BJ (cell line): ENCODE data around the gene TFAM. TPM values are rescaled to one million over a fixed set of nuclear protein-coding genes. Genes with fewer than 3 reads are reported as not detected.

Experiments
- CTCF ChIA-PET: fragments of 350-600 bp; formaldehyde crosslinking; extraction: SDS; loops from one replicate; lab custom pipeline; 2021; ENCODE audit warnings: antibody characterized with exemption, inconsistent platforms; lab: Yijun Ruan, JAX
- POLR2A ChIA-PET: fragments of 300-600 bp; sonication (Branson Sonifier 250); formaldehyde crosslinking; extraction: SDS; loops from one replicate; lab custom pipeline; 2021; ENCODE audit warnings: antibody characterized with exemption; lab: Charles Lee
- DNase-seq: peaks from one replicate; pipeline ENCODE4 v3.0.0-alpha.2; 2011; ENCODE audit warnings: low read depth
- H3K27me3 ChIP-seq: 2 replicates; pipeline ENCODE4 v1.6.0; 2011; ENCODE audit warnings: low read length; ENCODE audit not compliant: control insufficient read depth, insufficient read depth
- H3K36me3 ChIP-seq: 2 replicates; pipeline ENCODE4 v1.5.1; 2011; ENCODE audit warnings: low read length; ENCODE audit not compliant: control insufficient read depth, insufficient read depth
- H3K4me3 ChIP-seq: 2 replicates; pipeline ENCODE4 v1.5.1; 2011; ENCODE audit warnings: low read depth, mild to moderate bottlenecking, control low read depth, low read length
- CTCF ChIP-seq: IDR thresholded peaks from 2 replicates; pipeline ENCODE4 v1.5.1; 2011; ENCODE audit warnings: low read depth, mild to moderate bottlenecking, control low read depth, inconsistent platforms, low read length, moderate library complexity; ENCODE audit not compliant: insufficient read depth
- polyA minus RNA-seq: library from RNA; depleted of rRNA, polyadenylated mRNA; stranded (reverse); fragments of >200 nt; gene quantifications from 2 replicates; pipeline ENCODE4 v1.2.3, GENCODE V29; 2011; rRNA and poly(A)+ RNA removed
- polyA plus RNA-seq: library from polyadenylated mRNA; depleted of rRNA; stranded (reverse); fragments of >200 nt; gene quantifications from 2 replicates; pipeline ENCODE4 v1.2.3, GENCODE V29; 2011; rRNA removed

The TFAM gene
- 9.0 and 11.5 TPM in 2 replicates for polyA plus RNA-seq
- polyA minus RNA-seq: 6.4 and 8.1 TPM in 2 replicates

- DNase-seq: peak; percentile 52
- TF ChIP-seq CTCF: peak; percentile 59
- H3K27me3 ChIP-seq: no peaks in the 10 kb centered on the region
- POLR2A ChIA-PET: interaction anchor here (0.6 kb wide), 2 partner anchors 15 to 411 kb away, joined by 3 to 17 read pairs; no protein-coding TSS in a partner anchor
- H3K36me3 ChIP-seq: peaks cover 2% of the 10 kb centered on the region; the same call in 1 of the 2 replicates
- H3K4me3 ChIP-seq: peak within 1 kb of the TSS; percentile 71
- CTCF ChIA-PET: interaction anchor here (0.8 to 2.5 kb wide), 10 partner anchors 10 to 85 kb away, joined by 3 to 14 read pairs (median 5); partner anchors contain the start of gene UBE2D1
These were observed at the start of gene TFAM for GRCh38 chr10:58384999-58385783. Gene TFAM (plus strand): TSS chr10:58385410. CDS start chr10:58385548, 138 bp downstream.

GRCh38 chr10:58336242-58336641 lies 49.0 kb upstream of the TFAM start:
- Histone ChIP-seq H3K27me3 (no peaks in the 10 kb centered on the region; the same call in 1 of the 2 replicates), H3K4me3 (no peak overlapping the region; the same call in 1 of the 2 replicates), H3K36me3 (no peaks in the 10 kb centered on the region)
- CTCF ChIA-PET: interaction anchor here (0.7 kb wide), 1 partner anchor 46 kb away, joined by 3 read pairs; no protein-coding TSS in a partner anchor
- DNase-seq: no peak
- TF ChIP-seq CTCF: no peak
- POLR2A ChIA-PET: no interaction called here

GRCh38 chr10:58341422-58341821 lies 43.8 kb upstream of the TFAM start:
- TF ChIP-seq CTCF: no peak
- H3K4me3 ChIP-seq: no peak overlapping the region
- ChIA-PET CTCF (no interaction called here), POLR2A (no interaction called here)
- DNase-seq: no peak
- no peaks in the 10 kb centered on the region for H3K36me3 ChIP-seq
- no peaks in the 10 kb centered on the region for H3K27me3 ChIP-seq

GRCh38 chr10:58341947-58342346 lies 43.3 kb upstream of the TFAM start:
- TF ChIP-seq CTCF: no peak
- ChIA-PET CTCF (no interaction called here), POLR2A (no interaction called here)
- Histone ChIP-seq H3K4me3 (no peak overlapping the region), H3K36me3 (no peaks in the 10 kb centered on the region), H3K27me3 (no peaks in the 10 kb centered on the region)
- no peak for DNase-seq

GRCh38 chr10:58347967-58348366 lies 37.2 kb upstream of the TFAM start:
- ChIA-PET POLR2A (no interaction called here), CTCF (interaction anchor here (0.6 kb wide), 1 partner anchor 46 kb away, joined by 3 read pairs; no protein-coding TSS in a partner anchor)
- no peaks in the 10 kb centered on the region for H3K36me3 ChIP-seq
- TF ChIP-seq CTCF: no peak
- no peak overlapping the region for H3K4me3 ChIP-seq
- no peaks in the 10 kb centered on the region for H3K27me3 ChIP-seq
- no peak for DNase-seq
